GM04503 (cell line): Measurements from ENCODE around the gene TMEM140.
A peak's percentile ranks its signal among the peaks of the same experiment; 100 is the strongest.

Experiments
- DNase-seq: peaks from one replicate; pipeline ENCODE4 v3.0.0-alpha.2; 2012; ENCODE audit warnings: low read depth

The TMEM140 gene

DNA sequence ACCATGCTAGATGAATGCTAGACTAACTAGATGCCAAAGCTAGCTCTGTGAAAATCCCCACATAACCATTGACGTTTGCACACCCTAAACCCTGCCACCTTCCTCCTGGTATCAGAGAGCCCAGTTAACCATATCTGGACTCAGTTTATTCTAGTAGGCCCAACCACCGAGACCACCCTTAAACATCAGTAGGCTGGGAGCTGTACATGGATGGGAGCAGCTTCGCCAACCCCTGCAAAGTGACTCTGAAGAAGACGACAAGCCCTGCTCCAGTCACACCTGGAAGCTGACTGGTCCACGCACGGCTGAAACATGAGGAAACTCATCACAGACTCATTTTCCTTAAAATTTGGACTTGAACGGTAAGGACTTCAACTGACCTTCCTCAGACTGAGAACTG, 27.1 kb downstream of the TMEM140 start:
- DNase-seq = no peak

DNA sequence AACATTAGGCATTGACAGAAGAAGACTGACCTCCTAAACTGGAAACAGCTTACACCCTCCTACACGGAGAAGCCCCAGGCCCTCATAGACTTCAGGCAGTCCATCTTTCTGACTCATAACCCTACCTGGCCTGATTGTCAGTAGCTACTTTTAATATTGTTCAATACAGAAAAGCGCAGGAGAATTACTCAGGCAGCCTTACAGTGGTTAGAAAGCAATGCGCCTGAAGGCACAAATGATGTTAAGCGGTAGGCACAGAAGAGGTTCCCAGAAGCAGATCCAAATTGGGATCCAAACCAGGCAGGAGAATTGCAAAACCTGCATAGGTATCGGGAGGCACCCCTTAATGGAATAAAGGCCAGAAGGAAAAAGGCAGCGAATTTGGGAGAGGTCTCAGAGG, 28.1 kb downstream of the TMEM140 start:
- DNase-seq = no peak

DNA sequence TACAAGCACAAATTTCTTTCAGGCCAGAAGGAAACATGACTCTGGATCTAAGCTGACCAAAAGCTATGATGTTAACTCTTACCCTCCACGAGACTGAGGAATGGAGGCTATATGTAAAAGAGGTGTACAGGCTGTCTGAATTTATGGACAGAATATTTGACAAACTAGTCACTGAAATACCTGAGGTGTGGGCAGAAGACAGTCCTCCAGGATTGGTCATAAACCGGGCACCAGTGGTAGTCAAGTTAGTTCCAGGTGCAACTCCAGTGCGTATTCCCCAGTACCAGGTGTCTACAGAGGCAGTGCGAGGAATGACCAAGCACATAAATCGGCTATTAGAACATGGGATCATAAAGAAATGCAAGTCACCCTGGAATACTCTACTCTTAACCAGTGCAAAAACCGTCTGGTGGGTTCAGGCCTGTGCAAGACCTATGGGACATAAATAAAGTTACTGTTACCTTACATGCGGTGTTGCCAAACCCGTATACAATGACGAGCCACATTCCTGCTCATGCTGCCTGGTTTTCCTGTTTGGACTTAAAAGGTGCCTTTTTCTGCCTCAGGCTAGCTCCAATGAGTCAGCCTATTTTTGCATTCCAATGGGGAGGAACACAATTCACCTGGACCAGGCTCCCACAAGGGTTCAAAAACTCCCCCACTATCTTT, 29.3 kb downstream of the TMEM140 start:
- no peak for DNase-seq

GRCh38 chr7:135178364-135178763, 30.5 kb downstream of the TMEM140 start:
- DNase-seq = no peak

DNA sequence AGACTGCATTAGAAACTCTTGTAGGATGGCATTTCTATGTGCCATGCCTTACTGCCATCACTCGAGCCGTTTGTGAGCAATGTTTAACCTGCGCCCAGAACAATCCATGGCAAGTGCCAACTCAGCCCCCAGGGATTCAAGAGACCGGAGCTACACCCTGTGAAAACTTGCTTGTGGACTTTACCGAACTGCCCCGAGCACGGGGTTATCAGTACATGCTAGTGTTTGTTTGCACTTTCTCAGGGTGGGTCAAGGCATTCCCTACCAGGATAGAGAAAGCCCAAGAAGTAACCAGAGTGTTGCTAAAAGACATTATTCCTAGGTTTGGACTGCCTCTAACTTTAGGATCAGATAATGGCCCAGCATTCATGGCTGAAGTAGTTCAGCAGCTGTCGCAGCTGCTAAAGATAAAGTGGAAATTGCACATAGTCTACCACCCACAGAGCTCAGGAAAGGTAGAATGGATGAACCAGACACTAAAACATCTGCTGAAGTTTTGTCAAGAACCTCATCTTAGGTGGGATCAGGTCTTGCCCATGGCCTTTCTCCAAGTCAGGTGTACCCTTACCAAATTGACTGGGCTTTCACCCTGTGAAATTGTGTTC, 31.6 kb downstream of the TMEM140 start:
- DNase-seq = no peak

DNA sequence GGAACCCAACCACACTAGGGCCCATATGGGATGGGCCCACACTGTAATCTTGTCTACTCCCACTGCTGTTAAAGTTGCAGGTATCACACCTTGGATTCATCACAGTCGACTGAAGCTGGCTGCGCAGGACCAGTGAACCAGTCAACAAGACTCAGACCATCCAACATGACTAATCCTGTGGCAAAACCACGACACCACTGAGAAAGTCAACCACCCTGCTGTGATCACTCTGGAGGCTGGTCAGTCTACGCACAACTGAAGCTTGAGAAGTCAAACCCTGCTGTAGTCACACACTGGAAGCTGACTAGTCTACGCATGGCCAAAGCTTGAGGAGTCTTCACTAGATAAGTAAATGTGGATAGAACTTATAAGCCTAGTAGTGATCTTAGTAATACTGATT, 32.2 kb downstream of the TMEM140 start:
- no peak for DNase-seq

- no peak for DNase-seq
These were observed 33.5 kb downstream of the TMEM140 start for GRCh38 chr7:135181261-135181928.

DNA sequence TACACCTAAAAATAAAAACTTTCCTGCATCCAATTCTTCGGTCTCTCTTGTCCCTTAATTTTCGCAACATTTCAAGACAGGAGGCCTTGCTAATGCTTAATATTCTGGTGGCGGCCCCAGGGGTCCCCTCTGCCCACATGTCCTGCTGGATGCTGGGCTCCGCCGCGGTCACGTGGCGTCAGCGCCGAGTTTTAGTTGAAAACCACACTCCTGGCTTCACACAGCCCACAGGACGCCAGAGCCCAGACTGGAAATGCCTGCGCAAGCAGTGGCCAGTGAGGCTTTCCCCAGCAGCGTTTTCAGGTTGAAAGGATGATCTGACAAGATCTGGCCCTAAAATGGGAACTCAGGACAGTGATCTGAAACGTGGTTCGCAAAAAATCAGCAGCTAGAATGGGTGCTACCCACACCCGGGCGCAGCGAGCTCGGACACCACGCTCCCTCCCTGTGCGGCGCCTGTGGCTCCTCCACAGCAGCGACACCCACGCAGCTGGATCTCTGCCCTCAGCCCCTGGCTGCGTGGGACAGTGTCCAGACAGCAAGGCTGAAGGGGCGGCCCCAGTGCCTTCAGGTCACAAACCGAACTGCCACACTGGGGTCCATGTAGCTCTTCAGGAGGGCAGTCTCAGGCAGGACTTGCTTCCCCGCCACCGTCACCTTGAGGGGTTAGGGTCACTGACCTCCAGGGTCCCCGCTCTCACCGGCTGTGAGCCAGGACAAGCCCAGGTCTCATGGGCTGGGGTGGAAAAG, 34.2 kb downstream of the TMEM140 start:
- no peak for DNase-seq

DNA sequence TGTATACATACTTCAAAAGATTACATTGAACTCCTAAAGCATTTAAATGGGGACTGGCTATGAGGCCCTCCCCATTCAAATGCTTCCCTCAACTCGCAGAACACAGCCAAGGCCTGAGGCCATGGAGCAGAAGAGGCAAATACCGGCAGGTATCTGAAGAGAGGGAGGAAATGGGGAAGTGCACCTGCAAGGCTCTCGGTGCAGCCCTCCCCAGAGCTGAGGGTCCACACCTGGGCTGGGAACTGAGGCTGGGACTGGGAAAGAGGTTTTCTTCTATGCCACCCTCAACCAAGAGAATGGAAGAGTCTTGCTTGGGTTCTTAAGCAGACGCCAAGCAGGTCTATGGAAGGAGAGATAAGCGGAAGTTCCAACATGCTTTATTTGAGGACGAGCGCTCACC, 35.6 kb downstream of the TMEM140 start:
- DNase-seq = no peak

DNA sequence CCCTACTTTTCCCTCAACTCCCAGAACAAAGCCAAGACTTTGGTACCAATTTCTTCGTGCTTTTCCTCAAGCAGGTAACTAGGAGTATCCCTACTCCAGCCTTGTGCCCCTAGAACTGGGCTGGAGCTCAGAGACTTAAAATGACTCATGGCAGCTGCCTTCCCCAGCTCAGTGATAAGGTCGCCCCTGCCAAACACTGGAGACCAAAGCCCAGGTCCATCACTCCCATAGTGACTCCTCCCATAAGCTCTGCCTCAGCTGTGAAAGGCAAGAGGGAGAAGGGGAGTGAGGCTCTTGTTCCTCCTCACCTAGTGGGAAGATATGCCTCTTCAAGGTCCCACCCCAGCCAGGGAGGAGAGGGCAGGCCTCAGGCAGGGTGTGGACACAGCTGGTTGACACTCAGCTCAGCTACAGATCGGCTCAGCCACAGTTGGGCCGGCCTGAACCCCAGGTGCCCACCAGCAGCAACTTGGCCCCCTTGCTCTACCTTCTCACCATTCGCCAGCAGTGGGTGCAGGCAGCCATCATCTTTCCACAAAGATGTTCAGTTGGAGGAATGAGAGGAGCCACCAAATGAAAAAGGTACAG, 36.5 kb downstream of the TMEM140 start:
- DNase-seq = no peak

DNA sequence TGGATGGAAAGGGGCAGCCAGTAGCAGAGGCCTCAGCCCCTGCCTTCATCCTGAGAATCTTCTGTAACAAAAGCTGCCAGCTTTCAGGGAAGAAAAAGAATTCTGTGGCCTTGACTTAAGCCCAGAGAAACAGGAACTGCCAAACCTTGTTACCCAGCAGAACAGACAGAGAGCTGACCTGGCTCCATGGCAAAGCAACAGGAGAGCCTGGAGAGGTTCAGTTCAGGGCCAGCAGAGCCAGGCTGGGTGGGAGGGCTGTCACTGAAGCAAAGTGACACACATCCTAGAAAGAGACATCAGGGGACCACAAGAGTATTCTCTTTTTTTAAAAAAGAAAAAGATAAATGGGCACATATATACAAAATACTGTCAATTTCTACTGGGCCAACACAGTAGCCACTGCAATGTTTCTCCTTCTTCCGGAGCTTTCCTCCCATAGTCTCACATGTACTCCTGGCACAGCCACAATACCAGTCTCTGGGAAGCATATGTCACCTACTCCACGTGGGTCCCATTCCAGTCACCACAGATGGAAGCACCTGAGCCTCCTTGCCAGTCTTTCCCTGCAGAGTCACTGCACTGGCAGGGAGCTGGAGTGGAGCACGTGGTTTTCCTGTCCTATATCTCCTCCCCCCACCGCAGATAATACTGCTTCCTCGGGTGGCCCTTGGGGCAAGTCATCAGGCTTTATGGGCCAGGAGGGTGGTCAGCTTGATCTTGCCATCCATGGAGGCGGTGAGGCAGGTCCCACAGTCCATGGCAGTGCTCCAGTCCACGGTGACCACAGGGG, 37.8 kb downstream of the TMEM140 start:
- DNase-seq = no peak

DNA sequence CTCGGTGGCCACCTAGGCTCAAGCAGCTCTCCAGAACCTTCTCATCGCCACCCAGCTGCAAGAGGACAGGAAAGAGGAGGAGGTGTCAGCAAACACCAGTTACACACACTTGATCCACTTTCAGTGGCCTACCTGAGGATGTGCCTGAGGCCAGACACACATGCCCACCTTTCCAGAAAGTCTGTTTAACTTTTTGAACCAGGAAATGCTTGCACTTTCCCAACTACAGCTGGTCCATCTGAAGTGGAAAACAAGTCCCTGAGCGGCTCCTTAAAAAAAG, 38.3 kb downstream of the TMEM140 start:
- no peak for DNase-seq

DNA sequence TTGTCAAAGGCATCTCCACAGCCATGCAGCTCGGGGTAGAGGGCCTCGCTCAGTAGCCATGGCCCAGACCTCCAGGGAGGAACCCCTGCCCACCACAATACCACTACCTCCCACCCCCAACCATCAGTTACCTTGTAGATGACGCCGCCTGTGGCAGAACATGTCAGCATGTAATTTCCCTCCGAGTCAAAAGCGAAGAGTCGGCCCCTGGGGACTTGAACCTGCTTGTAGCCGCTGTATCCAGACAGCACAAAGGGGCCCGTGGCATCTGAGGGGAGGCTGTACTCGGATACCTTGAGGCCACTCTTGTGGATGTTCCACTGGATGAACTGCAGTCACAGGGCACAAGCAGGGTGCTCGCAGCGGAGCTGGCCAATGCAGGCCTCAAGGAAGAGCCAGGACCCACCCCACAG, 39.0 kb downstream of the TMEM140 start:
- DNase-seq = no peak

DNA sequence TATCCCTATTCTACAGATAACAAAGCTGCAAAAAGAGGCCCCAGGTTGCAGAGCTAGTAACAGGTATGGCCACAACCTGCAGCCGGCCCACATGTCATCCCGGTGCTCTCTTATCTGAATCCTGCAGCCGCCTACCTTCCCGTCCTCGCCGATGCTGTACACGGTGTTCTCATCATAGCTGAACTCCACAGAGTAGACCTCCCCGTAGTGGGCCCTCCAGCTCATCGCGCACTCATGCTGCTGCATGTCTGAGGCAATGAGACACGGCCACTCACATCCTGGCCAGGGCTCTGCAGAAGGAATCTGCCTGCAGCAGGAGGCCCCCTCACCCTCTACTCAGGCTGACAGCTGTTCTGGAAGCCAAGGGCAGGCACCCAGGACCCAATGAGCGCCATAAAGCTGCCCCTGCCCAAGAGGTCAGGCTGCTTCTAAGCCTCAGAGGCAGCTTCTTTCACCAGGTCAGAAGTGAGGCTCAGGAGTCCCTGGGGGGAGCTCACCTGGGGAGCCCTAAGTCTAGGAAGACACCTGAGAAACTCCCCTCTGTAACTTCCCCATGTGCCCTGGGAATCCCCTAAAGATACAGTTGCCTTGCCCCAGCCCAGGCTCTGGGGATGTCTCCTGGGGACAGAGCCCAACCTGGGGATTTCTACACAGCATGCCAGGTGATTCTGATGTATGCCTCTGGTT, 40.6 kb downstream of the TMEM140 start:
- no peak for DNase-seq

DNA sequence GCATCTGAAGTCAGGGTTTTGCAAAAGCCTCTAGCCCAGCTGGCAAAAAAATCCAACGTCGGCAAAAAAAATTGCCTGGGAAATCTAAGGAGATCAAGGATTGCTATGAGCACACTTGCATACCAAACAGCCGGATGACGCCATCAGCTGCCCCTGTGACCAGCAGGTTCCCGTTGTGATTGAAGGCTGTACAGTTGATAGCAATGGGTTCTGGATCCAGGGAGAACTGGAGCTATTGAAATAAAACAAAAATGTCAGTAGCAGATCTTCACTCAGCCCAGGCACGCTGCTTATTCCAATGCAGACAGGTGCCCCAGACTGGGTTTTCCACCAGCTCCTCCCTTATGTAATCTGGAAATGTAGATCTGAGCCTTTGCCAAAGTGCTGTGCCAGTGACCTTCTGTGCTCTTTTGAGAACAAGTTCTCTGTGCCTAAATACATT, 41.4 kb downstream of the TMEM140 start:
- DNase-seq = no peak

GRCh38 chr7:135189961-135190360, 42.1 kb downstream of the TMEM140 start:
- DNase-seq = no peak

DNA sequence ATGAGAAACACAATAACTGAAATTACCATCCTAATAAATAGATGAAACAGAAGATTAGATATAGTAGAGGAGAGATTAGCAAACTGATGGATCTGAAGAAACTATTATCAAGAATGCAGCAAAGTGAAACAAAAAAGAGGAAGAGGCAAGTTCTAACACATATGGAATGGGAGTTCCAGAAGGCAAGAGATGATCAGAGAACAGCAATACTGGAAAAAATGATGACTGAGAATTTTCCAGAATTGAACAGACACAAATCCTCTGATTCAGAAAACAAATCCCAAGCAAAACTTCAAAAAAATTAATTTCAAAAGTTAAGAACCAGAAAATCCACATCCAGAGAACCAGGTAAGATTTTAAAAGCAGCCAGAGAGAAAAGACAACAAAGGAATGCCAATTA, 42.8 kb downstream of the TMEM140 start:
- no peak for DNase-seq

GRCh38 chr7:135192914-135193536, 45.2 kb downstream of the TMEM140 start:
- DNase-seq = no peak

DNA sequence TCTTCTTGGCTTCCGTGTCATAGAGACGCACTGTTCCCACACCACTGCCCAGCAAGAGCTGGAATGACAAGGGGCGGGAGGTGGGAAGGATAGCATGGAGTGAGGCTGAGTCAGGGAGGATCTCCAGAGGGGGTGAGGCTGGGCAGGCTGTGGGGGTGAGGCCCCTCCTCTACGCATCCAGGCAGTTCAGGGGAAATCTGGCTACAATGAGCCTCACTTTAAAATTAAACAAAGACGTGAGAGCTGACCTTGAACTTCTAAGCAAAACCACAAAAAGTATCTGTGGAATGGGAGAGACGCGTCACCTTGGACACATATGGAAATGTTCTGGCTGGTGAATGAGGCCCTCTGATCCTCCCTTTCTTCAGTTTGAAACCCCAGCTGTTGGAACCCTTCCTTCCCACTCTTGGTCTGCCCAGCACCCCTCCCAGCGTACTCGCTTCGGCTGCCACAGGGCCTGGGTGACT, 45.8 kb downstream of the TMEM140 start:
- peak; percentile 68 for DNase-seq

GRCh38 chr7:135194494-135195095, 46.7 kb downstream of the TMEM140 start:
- no peak for DNase-seq
